Gastroesophageal sphincter (tissue), 4 donors: ENCODE data around the gene TOMM7. TPM values are rescaled to one million over a fixed set of nuclear protein-coding genes. Genes with fewer than 3 reads are reported as not detected.

ENCODE experiments used
- ATAC-seq: fragments of 150-250 bp; one replicate; pipeline ENCODE4 v1.9.1; 2016; ENCODE audit warnings: mild to moderate bottlenecking, moderate library complexity
- H3K27ac ChIP-seq, 4 donors: fragments of 200-600 bp; sonication (generic) in 3 of 4; 1 replicate in 3 of 4; 2 replicates in 1 of 4; pipeline ENCODE4 v1.5.1; 2016 to 2019
- H3K27me3 ChIP-seq: fragments of 200-600 bp; sonication (generic); one replicate; pipeline ENCODE4 v1.5.1; 2019
- H3K36me3 ChIP-seq, 2 donors: fragments of 200-600 bp; sonication (generic); one replicate each; pipeline ENCODE4 v1.5.1; 2019; ENCODE audit warnings: control low read depth in 1 of 2
- H3K4me1 ChIP-seq, 3 donors: fragments of 200-600 bp; sonication (generic); 1 replicate in 2 of 3; 2 replicates in 1 of 3; pipeline ENCODE4 v1.5.1; 2016 to 2019; ENCODE audit warnings: control low read depth in 2 of 3
- H3K4me3 ChIP-seq, 2 donors: fragments of 200-600 bp; sonication (generic); one replicate each; pipeline ENCODE4 v1.5.1; 2019; ENCODE audit warnings: mild to moderate bottlenecking in 1 of 2, moderate library complexity in 1 of 2
- H3K9me3 ChIP-seq, 3 donors: fragments of 200-600 bp; sonication (generic); one replicate each; pipeline ENCODE4 v1.5.1; 2017 to 2019; ENCODE audit warnings: control low read depth in 2 of 3
- CTCF ChIP-seq, 4 experiments: fragments of 200-600 bp in 2 of 4; fragments of 450-650 bp in 2 of 4; sonication (generic) in 1 of 4; IDR thresholded peaks; one replicate each; pipeline ENCODE4 v1.5.1; 2017 to 2019; ENCODE audit warnings: antibody characterized with exemption in 4 of 4, mild to moderate bottlenecking in 2 of 4, moderate library complexity in 2 of 4
- EP300 ChIP-seq: sonication (generic); formaldehyde crosslinking; IDR thresholded peaks from one replicate; pipeline ENCODE4 v1.6.1; 2017; ENCODE audit warnings: antibody characterized with exemption, mild to moderate bottlenecking
- POLR2A ChIP-seq, 2 donors: fragments of 450-650 bp; IDR thresholded peaks; one replicate each; pipeline ENCODE4 v1.6.1; 2017; ENCODE audit warnings: antibody characterized with exemption in 2 of 2, mild to moderate bottlenecking in 2 of 2, moderate library complexity in 1 of 2
- POLR2AphosphoS5 ChIP-seq: sonication (generic); formaldehyde crosslinking; IDR thresholded peaks from one replicate; pipeline ENCODE4 v1.6.1; 2017; ENCODE audit warnings: antibody characterized with exemption
- WGBS, 2 donors: methylation state at CpG; one replicate each; pipeline ENCODE4 v1.1.5; 2018; ENCODE audit warnings: low coverage in 1 of 2; 5-methylcytosine and 5-hydroxymethylcytosine counted together
- total RNA-seq, 4 donors: library from RNA; depleted of rRNA; stranded (reverse); fragments of >200 nt; gene quantifications; one replicate each; pipeline ENCODE4 v1.1.0, GENCODE V29; 2016

TOMM7 gene
- total RNA-seq, 4 donors from 2014 or later: 121 to 340 (median 231) TPM

GRCh38 chr7:22833113-22833855, 10.6 kb upstream of the TOMM7 start:
- H3K27ac ChIP-seq: peak overlapping the region in 1 of 4 donors; percentile 57
- no peak for ATAC-seq
- H3K9me3 ChIP-seq: no peaks in the 10 kb centered on the region
- TF ChIP-seq POLR2AphosphoS5 (no peak), CTCF (IDR thresholded peaks at IDR 0.05) (no peak), POLR2A (IDR thresholded peaks at IDR 0.05) (no peak), EP300 (no peak)
- WGBS, 2 donors: 38 to 50% methylated on average over 2 of the region's 2 CpGs
- H3K4me3 ChIP-seq: no peak overlapping the region
- H3K4me1 ChIP-seq: peaks cover 0 to 18% (median 0%) of the 10 kb centered on the region in 3 donors
- H3K36me3 ChIP-seq: no peaks in the 10 kb centered on the region
- H3K27me3 ChIP-seq: no peaks in the 10 kb centered on the region

- Histone ChIP-seq H3K4me1 (peaks cover 0 to 18% (median 0%) of the 10 kb centered on the region in 3 donors), H3K27me3 (peaks cover 4% of the 10 kb centered on the region), H3K27ac (no peak overlapping the region), H3K36me3 (no peaks in the 10 kb centered on the region), H3K4me3 (no peak overlapping the region), H3K9me3 (no peaks in the 10 kb centered on the region)
- no peak for ATAC-seq
- WGBS, 2 donors: 80 to 92% methylated on average over 1 to 3 of the region's 3 CpGs
- no peak for TF ChIP-seq POLR2A (IDR thresholded peaks at IDR 0.05)
Observed at GRCh38 chr7:22832401-22832800, 9.8 kb upstream of the TOMM7 start.

- H3K36me3 ChIP-seq: no peaks in the 10 kb centered on the region
- WGBS, 2 donors: 65 to 78% methylated on average over 4 to 5 of the region's 5 CpGs
- TF ChIP-seq POLR2AphosphoS5: no peak
- no peak for TF ChIP-seq CTCF (IDR thresholded peaks at IDR 0.05)
- TF ChIP-seq EP300: no peak
- no peak for TF ChIP-seq POLR2A (IDR thresholded peaks at IDR 0.05)
- no peak overlapping the region for H3K27ac ChIP-seq
- ATAC-seq: no peak
- H3K4me3 ChIP-seq: no peak overlapping the region
- H3K9me3 ChIP-seq: no peaks in the 10 kb centered on the region
- peaks cover 0 to 18% (median 0%) of the 10 kb centered on the region in 3 donors for H3K4me1 ChIP-seq
- peaks cover 4% of the 10 kb centered on the region for H3K27me3 ChIP-seq
Observed at GRCh38 chr7:22831602-22832305, 9.1 kb upstream of the TOMM7 start.

GRCh38 chr7:22827563-22827962, 4.9 kb upstream of the TOMM7 start:
- no peak overlapping the region for H3K4me3 ChIP-seq
- peaks cover 4% of the 10 kb centered on the region for H3K27me3 ChIP-seq
- no peaks in the 10 kb centered on the region for H3K9me3 ChIP-seq
- ATAC-seq: no peak
- TF ChIP-seq POLR2A (IDR thresholded peaks at IDR 0.05): no peak
- no peak for TF ChIP-seq EP300
- H3K27ac ChIP-seq: no peak overlapping the region
- no peaks in the 10 kb centered on the region for H3K36me3 ChIP-seq
- peaks cover 0 to 7% (median 0%) of the 10 kb centered on the region in 3 donors for H3K4me1 ChIP-seq

- TF ChIP-seq EP300 (no peak), CTCF (IDR thresholded peaks at IDR 0.05) (no peak), POLR2A (IDR thresholded peaks at IDR 0.05) (no peak), POLR2AphosphoS5 (no peak)
- H3K27ac ChIP-seq: no peak overlapping the region
- WGBS, 2 donors: 79% methylated on average over 2 of the region's 2 CpGs; no CpG with 5 or more reads in 1 of the 2 donors
- no peaks in the 10 kb centered on the region for H3K9me3 ChIP-seq
- peaks cover 4% of the 10 kb centered on the region for H3K27me3 ChIP-seq
- no peak for ATAC-seq
- peaks cover 0 to 11% (median under 1%) of the 10 kb centered on the region in 3 donors for H3K4me1 ChIP-seq
- H3K36me3 ChIP-seq: no peaks in the 10 kb centered on the region
- H3K4me3 ChIP-seq: no peak overlapping the region
Observed at GRCh38 chr7:22826593-22826992, 3.9 kb upstream of the TOMM7 start.

- no peaks in the 10 kb centered on the region for H3K36me3 ChIP-seq
- peaks cover 0 to 30% (median 8%) of the 10 kb centered on the region in 3 donors for H3K4me1 ChIP-seq
- no peak for ATAC-seq
- TF ChIP-seq CTCF (IDR thresholded peaks at IDR 0.05): no peak
- H3K4me3 ChIP-seq: no peak overlapping the region
- H3K27ac ChIP-seq: no peak overlapping the region
- H3K9me3 ChIP-seq: no peaks in the 10 kb centered on the region
- WGBS, 2 donors: 88% methylated on average over 2 of the region's 2 CpGs; no CpG with 5 or more reads in 1 of the 2 donors
- peaks cover 4% of the 10 kb centered on the region for H3K27me3 ChIP-seq
Observed at GRCh38 chr7:22824760-22825159, 2.1 kb upstream of the TOMM7 start.
